ENCODE measurements around the gene SMCO1. TPM values are rescaled to one million over a fixed set of nuclear protein-coding genes. Genes with fewer than 3 reads are reported as not detected.

Gene SMCO1
- total and polyA plus RNA-seq, 8 donors: 0.05 TPM; not detected in 7

DNA sequence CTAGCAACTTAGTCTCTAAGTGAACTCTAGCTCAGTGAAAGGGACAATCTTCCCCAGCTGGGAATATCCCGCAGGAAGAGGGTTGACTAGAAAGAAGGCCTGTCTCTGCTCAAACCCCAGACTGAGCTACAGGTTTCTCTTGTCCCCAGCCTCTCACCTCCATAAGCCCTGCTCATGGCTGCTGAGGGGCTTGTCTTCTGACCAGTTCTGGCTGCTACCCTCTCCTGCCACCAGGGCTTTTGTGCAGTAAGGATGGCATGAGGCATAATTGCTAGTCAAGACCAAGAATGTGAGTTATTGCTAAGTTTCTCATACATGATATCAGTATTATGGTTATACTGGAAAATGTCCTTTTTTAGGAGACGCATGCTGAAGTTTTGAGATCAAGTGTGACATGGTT, 31.9 kb upstream of the SMCO1 start:
- Histone ChIP-seq H3K4me3 (no peak overlapping the region), H3K36me3 (no peaks in the 10 kb centered on the region), H3K27me3 (no peaks in the 10 kb centered on the region), H3K9me3 (no peaks in the 10 kb centered on the region), H3K4me1 (no peaks in the 10 kb centered on the region), H3K27ac (no peak overlapping the region)
- WGBS, 2 donors: 86 to 94% methylated on average over 2 of the region's 2 CpGs
- intact Hi-C loops (cut with DNase I): no loop called here
- TF ChIP-seq, protein P1, sequence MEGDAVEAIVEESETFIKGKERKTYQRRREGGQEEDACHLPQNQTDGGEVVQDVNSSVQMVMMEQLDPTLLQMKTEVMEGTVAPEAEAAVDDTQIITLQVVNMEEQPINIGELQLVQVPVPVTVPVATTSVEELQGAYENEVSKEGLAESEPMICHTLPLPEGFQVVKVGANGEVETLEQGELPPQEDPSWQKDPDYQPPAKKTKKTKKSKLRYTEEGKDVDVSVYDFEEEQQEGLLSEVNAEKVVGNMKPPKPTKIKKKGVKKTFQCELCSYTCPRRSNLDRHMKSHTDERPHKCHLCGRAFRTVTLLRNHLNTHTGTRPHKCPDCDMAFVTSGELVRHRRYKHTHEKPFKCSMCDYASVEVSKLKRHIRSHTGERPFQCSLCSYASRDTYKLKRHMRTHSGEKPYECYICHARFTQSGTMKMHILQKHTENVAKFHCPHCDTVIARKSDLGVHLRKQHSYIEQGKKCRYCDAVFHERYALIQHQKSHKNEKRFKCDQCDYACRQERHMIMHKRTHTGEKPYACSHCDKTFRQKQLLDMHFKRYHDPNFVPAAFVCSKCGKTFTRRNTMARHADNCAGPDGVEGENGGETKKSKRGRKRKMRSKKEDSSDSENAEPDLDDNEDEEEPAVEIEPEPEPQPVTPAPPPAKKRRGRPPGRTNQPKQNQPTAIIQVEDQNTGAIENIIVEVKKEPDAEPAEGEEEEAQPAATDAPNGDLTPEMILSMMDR (IDR thresholded peaks at IDR 0.05): no peak
- no peak for ATAC-seq
- no peak for FAIRE-seq
- no peak for DNase-seq

DNA sequence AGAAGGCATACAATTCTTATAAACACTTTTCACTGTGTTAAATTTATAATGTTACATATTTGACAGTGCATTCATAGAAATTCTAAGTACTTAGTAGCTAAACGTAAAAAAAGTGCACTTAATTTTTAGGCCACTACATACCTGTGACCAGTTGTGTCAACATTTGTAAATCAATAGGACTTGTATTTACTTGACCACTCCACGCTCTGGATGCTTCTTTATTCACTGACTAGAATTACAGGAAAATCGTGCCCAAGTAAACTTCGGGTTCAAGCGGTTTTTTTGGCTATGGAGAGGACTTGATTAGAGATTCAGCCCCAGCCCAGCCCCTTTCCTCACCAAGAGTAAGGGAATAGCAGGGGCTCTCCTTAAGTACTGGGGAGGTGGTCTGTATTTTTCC, 31.4 kb upstream of the SMCO1 start:
- H3K36me3 ChIP-seq: no peaks in the 10 kb centered on the region
- no peaks in the 10 kb centered on the region for H3K4me1 ChIP-seq
- H3K27ac ChIP-seq: no peak overlapping the region
- TF ChIP-seq, protein P1 (IDR thresholded peaks at IDR 0.05): no peak
- H3K4me3 ChIP-seq: no peak overlapping the region
- intact Hi-C loops (cut with DNase I): no loop called here
- ATAC-seq (no peak), FAIRE-seq (no peak), DNase-seq (no peak)
- WGBS, 2 donors: 21 to 23% methylated on average over 5 of the region's 5 CpGs
- H3K9me3 ChIP-seq: no peaks in the 10 kb centered on the region
- no peaks in the 10 kb centered on the region for H3K27me3 ChIP-seq

DNA sequence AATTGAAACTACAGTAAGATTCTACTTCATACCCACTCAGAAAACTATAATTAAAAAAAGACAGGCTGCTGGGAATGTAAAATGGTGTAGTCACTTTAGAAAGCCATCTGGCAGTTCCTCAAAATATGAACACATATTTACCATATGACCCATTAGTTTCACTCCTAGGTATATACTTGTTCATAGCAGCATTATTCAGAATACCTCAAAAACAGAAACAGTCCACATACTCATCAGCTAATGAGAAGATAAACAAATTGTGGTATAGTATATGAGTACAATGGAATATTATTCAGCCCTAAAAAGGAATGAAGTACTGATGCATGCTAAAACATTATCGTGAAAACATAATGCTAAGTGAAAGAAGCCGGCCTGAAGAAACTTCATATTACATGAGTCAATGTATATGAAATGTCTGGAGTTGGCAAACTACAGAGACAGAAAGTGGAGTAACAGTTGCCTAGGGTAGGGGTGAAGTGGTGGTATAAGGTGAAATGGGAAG, 29.4 kb upstream of the SMCO1 start:
- Histone ChIP-seq H3K27me3 (no peaks in the 10 kb centered on the region), H3K36me3 (no peaks in the 10 kb centered on the region), H3K4me1 (no peaks in the 10 kb centered on the region), H3K27ac (no peak overlapping the region), H3K4me3 (no peak overlapping the region), H3K9me3 (no peaks in the 10 kb centered on the region)
- intact Hi-C loops (cut with DNase I): no loop called here
- TF ChIP-seq, protein P1 (IDR thresholded peaks at IDR 0.05): no peak
- no peak for FAIRE-seq
- WGBS, 2 donors: 94% methylated on average over 2 of the region's 2 CpGs
- no peak for DNase-seq
- ATAC-seq: no peak

DNA sequence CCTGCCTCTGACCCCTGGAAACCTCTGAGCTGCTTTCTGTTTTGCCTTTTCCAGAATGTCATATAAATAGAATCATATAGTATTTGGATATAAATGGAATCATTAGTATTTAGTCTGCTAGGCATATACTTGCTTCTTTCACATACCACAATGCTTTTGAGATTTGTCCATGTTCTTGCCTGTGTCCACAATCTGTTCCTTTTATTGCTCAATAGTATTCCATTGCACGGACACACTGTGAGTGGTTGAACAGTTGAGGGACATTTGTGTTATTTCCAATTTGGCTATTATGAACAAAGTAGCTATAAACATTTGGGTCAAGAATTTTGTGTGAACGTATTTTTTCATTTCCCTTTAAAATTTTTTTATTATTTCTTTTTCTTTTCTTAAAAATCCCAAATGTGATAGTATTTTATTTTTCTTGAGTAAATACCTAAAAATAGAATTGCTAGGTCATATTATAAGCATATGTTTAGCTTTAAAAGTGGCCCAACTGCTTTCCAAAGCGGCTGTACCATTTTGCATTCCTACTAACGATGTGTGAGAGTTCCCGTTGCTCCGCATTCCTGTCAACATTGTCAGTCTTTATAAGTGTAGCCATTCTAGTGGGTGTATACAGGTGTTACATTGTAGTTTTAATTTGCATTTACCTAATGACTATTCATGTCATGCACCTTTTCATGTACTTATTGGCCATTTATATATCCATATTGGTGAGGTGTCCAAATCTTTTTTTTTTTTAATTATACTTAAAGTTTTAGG, 26.7 kb upstream of the SMCO1 start:
- no peaks in the 10 kb centered on the region for H3K4me1 ChIP-seq
- no peaks in the 10 kb centered on the region for H3K9me3 ChIP-seq
- H3K27me3 ChIP-seq: no peaks in the 10 kb centered on the region
- H3K4me3 ChIP-seq: no peak overlapping the region
- ATAC-seq (no peak), FAIRE-seq (no peak), DNase-seq (no peak)
- no peak overlapping the region for H3K27ac ChIP-seq
- intact Hi-C loops (cut with DNase I): no loop called here
- 79 to 85% methylated on average over 6 of the region's 6 CpGs for WGBS, 2 donors
- TF ChIP-seq, protein P1 (IDR thresholded peaks at IDR 0.05): no peak
- no peaks in the 10 kb centered on the region for H3K36me3 ChIP-seq

DNA sequence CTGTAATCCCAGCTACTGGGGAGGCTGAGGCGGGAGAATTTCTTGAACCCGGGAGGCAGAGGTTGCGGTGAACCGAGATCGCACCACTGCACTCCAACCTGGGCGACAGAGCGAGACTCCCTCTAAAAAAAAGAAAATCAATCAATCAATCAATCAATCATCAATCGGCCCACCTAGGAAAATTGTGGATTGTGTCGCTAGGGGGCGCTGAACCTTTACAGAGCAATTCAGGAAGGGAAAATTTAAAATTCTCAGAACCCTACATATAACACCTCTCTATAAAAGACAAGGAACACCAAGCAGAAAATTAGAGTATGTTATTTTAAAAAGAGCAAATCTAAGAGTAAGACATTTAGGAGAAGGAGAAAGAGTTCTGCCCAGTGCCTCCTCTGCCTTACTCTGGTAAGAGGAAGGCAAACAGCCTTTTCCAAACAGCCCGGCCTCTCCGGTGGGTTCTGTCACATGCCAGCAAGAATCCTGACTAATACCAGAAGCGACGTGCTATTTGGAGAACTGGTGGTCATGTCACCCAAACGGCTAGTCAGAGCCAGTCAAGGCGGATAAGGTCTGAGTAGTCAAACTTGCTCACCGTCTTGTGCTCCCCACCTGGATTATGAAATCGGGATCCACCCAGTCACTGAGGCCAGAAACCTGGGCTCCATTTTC, 22.3 kb upstream of the SMCO1 start:
- Histone ChIP-seq H3K9me3 (no peaks in the 10 kb centered on the region), H3K4me1 (no peaks in the 10 kb centered on the region), H3K36me3 (no peaks in the 10 kb centered on the region), H3K4me3 (no peak overlapping the region), H3K27me3 (no peaks in the 10 kb centered on the region), H3K27ac (no peak overlapping the region)
- 32 to 34% methylated on average over 18 of the region's 18 CpGs for WGBS, 2 donors
- TF ChIP-seq, protein P1 (IDR thresholded peaks at IDR 0.05): peak; percentile 32 to 68 (median 47)
- intact Hi-C loops (cut with DNase I): no loop called here
- ATAC-seq: peak in 1 of 4 donors; percentile 53
- DNase-seq: peak in 2 of 6 donors; percentile 32 to 59
- FAIRE-seq: no peak

Measured in pancreas (tissue), 10 donors.